Keratinocyte (primary cell): ENCODE results near the gene TMPRSS3. TPM values are rescaled to one million over a fixed set of nuclear protein-coding genes. Genes with fewer than 3 reads are reported as not detected.

Source experiments
- DNase-seq: peaks from one replicate; pipeline ENCODE4 v3.0.0-alpha.2; 2011; ENCODE audit warnings: low read depth, missing footprints, low spot score
- FAIRE-seq: peaks from 2 replicates; lab custom pipeline; 2011; peaks lifted over from hg19 to GRCh38; lab: Jason Lieb, UNC
- H2AFZ ChIP-seq: 2 replicates; pipeline ENCODE4 v1.6.0; 2012; ENCODE audit warnings: low read length, control low read depth, inconsistent platforms; ENCODE audit not compliant: control insufficient read depth
- H3K27ac ChIP-seq: 2 replicates; pipeline ENCODE4 v1.5.1; 2011; ENCODE audit warnings: low read length; ENCODE audit not compliant: control insufficient read depth, insufficient read depth
- H3K27me3 ChIP-seq: 3 replicates; pipeline ENCODE4 v1.6.0; 2011; ENCODE audit warnings: low read length; ENCODE audit not compliant: control insufficient read depth, insufficient read depth; ENCODE audit errors: extremely low read depth
- H3K36me3 ChIP-seq, 2 experiments: 2 replicates in 1 of 2; 3 replicates in 1 of 2; pipeline ENCODE4 v1.5.1; 2011; ENCODE audit warnings: low read length in 2 of 2, mild to moderate bottlenecking in 1 of 2; ENCODE audit not compliant: control insufficient read depth in 2 of 2, insufficient read depth in 2 of 2; ENCODE audit errors: extremely low read depth in 1 of 2
- H3K4me1 ChIP-seq: 3 replicates; pipeline ENCODE4 v1.5.1; 2011; ENCODE audit warnings: low read length; ENCODE audit not compliant: control insufficient read depth, insufficient read depth; ENCODE audit errors: extremely low read depth
- H3K4me2 ChIP-seq: 3 replicates; pipeline ENCODE4 v1.6.0; 2011; ENCODE audit warnings: low read depth, low read length; ENCODE audit not compliant: control insufficient read depth, insufficient read depth; ENCODE audit errors: extremely low read depth
- H3K4me3 ChIP-seq, 3 experiments: fragments of 200-600 bp in 1 of 3; sonication (generic) in 1 of 3; 2 replicates in 2 of 3; 3 replicates in 1 of 3; pipeline ENCODE4 v1.5.1; 2011 to 2016; ENCODE audit warnings: low read length in 3 of 3, mild to moderate bottlenecking in 3 of 3, control low read depth in 2 of 3, inconsistent platforms in 1 of 3, low read depth in 1 of 3, mixed read lengths in 1 of 3, mixed run types in 1 of 3, moderate library complexity in 1 of 3; ENCODE audit not compliant: control insufficient read depth in 2 of 3, insufficient read depth in 2 of 3; ENCODE audit errors: extremely low read depth in 1 of 3
- H3K79me2 ChIP-seq: 2 replicates; pipeline ENCODE4 v1.6.0; 2012; ENCODE audit warnings: low read length; ENCODE audit not compliant: control insufficient read depth, insufficient read depth
- H3K9ac ChIP-seq: 3 replicates; pipeline ENCODE4 v1.6.0; 2011; ENCODE audit warnings: low read length; ENCODE audit not compliant: control insufficient read depth, insufficient read depth; ENCODE audit errors: extremely low read depth
- H3K9me1 ChIP-seq: 3 replicates; pipeline ENCODE4 v1.6.0; 2011; ENCODE audit warnings: low read length; ENCODE audit not compliant: control insufficient read depth, insufficient read depth; ENCODE audit errors: extremely low read depth
- H3K9me3 ChIP-seq: 2 replicates; pipeline ENCODE4 v1.5.1; 2012; ENCODE audit warnings: low read depth, low read length; ENCODE audit not compliant: control insufficient read depth
- H4K20me1 ChIP-seq: 3 replicates; pipeline ENCODE4 v1.6.0; 2011; ENCODE audit warnings: low read length; ENCODE audit not compliant: control insufficient read depth, insufficient read depth; ENCODE audit errors: extremely low read depth
- EZH2 ChIP-seq: IDR thresholded peaks from one replicate; pipeline ENCODE4 v1.6.1; 2012; ENCODE audit warnings: inconsistent platforms, mild to moderate bottlenecking, low read length, moderate library complexity
- dilution Hi-C: fragments of 300-500 bp; cut with MboI; formaldehyde crosslinking; loops from one replicate; pipeline ENCODE4 v1.7.0; 2020; ENCODE audit warnings: low sequenced_read_pairs; ENCODE audit not compliant: extremely low pct_ligation_motif_present
- polyA plus RNA-seq, 5 experiments: library from polyadenylated mRNA; depleted of rRNA in 3 of 5; stranded (reverse) in 3 of 5; stranded (forward) in 1 of 5; unstranded in 1 of 5; fragments of >200 nt; gene quantifications; 1 replicate in 1 of 5; 2 replicates in 3 of 5; 3 replicates in 1 of 5; pipeline versions ENCODE4 v1.2.1 to v1.2.3, GENCODE V29; 2011 to 2012; ENCODE audit warnings: missing spikeins in 2 of 5, low read depth in 1 of 5, low replicate concordance in 1 of 5
- TF ChIP-seq, protein P1 (sequence below), 3 experiments: IDR thresholded peaks in 1 of 3; conservative IDR thresholded peaks in 1 of 3; optimal IDR thresholded peaks in 1 of 3; 2 replicates in 2 of 3; 3 replicates in 1 of 3; pipeline versions ENCODE3 to v1.5.1; 2011; ENCODE audit warnings: low read length in 3 of 3, mild to moderate bottlenecking in 3 of 3, moderate library complexity in 2 of 3, control low read depth in 1 of 3, inconsistent platforms in 1 of 3; ENCODE audit not compliant: insufficient read depth in 2 of 3; ENCODE audit errors: extremely low read depth in 1 of 3

The TMPRSS3 gene
- polyA plus RNA-seq, 1 donor (not counting 4 experiments of a cell fraction or from before 2014, with no cell fraction given): not detected

DNA sequence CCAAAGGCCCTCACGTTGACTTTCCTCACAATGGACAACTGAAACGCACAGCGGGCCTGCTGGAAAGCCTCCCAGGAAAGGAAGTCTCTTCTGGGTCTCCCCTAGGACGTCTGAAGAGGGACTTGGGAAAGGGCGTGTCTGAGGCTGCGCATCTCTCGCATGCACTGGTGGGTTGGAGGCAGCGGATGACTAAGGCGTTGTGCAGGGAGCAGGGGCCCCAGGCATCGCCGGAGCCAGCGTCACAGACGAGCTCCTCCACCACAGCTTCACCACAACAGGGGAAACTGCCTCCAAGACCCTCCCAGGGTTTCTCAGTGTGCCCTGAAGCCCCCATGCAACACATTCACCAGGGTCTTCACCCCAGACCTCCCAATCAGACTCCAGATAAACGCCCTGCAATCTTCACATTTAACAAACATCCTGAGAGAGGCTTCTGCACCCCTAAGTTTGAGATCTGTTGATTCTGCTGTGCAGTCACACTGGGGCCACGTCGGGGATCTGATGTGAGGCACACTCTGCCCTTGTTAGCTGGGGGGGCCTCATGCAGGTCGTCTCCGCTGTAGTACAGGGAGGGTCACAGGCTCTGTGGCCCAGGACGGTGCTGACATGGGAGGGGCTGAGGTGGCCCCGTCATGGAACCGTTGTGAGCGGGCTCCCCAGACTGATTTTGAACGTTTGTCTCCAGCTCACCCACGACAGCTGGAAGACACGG, 22.5 kb downstream of the TMPRSS3 start:
- Histone ChIP-seq H4K20me1 (no peaks in the 10 kb centered on the region), H3K4me3 (no peak overlapping the region), H3K9me3 (no peaks in the 10 kb centered on the region), H3K79me2 (no peaks in the 10 kb centered on the region), H3K4me2 (no peak overlapping the region), H2AFZ (no peak overlapping the region), H3K9ac (no peak overlapping the region), H3K4me1 (no peaks in the 10 kb centered on the region), H3K27me3 (peaks cover 27% of the 10 kb centered on the region), H3K9me1 (no peaks in the 10 kb centered on the region), H3K27ac (no peak overlapping the region), H3K36me3 (no peaks in the 10 kb centered on the region)
- DNase-seq (no peak), FAIRE-seq (no peak)
- no peak for TF ChIP-seq EZH2
- TF ChIP-seq, protein P1, sequence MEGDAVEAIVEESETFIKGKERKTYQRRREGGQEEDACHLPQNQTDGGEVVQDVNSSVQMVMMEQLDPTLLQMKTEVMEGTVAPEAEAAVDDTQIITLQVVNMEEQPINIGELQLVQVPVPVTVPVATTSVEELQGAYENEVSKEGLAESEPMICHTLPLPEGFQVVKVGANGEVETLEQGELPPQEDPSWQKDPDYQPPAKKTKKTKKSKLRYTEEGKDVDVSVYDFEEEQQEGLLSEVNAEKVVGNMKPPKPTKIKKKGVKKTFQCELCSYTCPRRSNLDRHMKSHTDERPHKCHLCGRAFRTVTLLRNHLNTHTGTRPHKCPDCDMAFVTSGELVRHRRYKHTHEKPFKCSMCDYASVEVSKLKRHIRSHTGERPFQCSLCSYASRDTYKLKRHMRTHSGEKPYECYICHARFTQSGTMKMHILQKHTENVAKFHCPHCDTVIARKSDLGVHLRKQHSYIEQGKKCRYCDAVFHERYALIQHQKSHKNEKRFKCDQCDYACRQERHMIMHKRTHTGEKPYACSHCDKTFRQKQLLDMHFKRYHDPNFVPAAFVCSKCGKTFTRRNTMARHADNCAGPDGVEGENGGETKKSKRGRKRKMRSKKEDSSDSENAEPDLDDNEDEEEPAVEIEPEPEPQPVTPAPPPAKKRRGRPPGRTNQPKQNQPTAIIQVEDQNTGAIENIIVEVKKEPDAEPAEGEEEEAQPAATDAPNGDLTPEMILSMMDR (optimal IDR thresholded peaks at IDR 0.05 in 1 of 3, IDR thresholded peaks at IDR 0.05 in 1 of 3, conservative IDR thresholded peaks at IDR 0.05 in 1 of 3; ENCODE audit: extremely low read depth in 1 of 3, insufficient read depth in 2 of 3, low read length in 3 of 3): no peak
- dilution Hi-C loops: no loop called here

DNA sequence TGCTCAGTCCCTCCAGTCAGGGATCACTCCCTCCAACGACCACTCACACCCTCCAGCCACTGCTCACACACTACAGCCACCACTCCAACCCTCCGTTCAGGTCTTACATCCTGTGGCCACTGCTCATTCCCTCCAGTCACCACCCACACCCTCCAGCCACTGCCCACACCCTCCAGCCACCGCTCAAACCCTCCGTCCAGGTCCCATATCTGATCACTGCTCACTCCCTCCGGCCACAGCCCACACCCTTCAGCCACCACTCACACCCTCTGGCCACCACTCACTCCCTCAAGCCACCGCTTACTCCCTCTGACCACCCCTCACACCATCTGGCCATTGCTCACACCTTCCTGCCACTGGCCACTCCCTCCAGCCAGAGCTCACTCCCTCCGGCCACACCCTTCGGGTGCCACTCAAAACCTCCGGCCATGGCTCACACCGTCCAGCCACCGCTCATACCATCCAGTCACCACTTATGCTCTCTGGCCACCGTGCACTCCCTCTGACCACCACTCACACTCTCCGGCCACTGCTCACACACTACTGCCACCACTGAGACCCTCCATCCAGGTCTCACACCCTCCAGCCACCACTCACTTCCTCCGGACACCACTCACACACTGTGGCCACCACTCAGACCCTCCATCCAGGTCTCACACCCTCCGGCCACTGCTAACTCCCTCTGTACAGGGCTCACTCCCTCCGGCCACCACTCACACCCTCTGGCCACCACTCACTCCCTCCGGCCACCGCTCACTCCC, 24.8 kb downstream of the TMPRSS3 start:
- no peak for DNase-seq
- no peak for FAIRE-seq
- H2AFZ ChIP-seq: no peak overlapping the region

More for the DNA sequence above, 24.8 kb downstream of the TMPRSS3 start:
- H3K9me3 ChIP-seq: no peaks in the 10 kb centered on the region
- no peaks in the 10 kb centered on the region for H4K20me1 ChIP-seq
- peaks cover 21% of the 10 kb centered on the region for H3K27me3 ChIP-seq
- no peak overlapping the region for H3K27ac ChIP-seq
- TF ChIP-seq, protein P1 (optimal IDR thresholded peaks at IDR 0.05 in 1 of 3, IDR thresholded peaks at IDR 0.05 in 1 of 3, conservative IDR thresholded peaks at IDR 0.05 in 1 of 3; ENCODE audit: extremely low read depth in 1 of 3, insufficient read depth in 2 of 3, low read length in 3 of 3): no peak
- no peak for TF ChIP-seq EZH2
- H3K79me2 ChIP-seq: no peaks in the 10 kb centered on the region
- H3K36me3 ChIP-seq: no peaks in the 10 kb centered on the region
- H3K9me1 ChIP-seq: no peaks in the 10 kb centered on the region
- no peaks in the 10 kb centered on the region for H3K4me1 ChIP-seq
- dilution Hi-C loops: no loop called here
- no peak overlapping the region for H3K4me2 ChIP-seq
- no peak overlapping the region for H3K4me3 ChIP-seq
- H3K9ac ChIP-seq: no peak overlapping the region
